ENCODE measurements around the gene BATF2. TPM values are rescaled to one million over a fixed set of nuclear protein-coding genes. Genes with fewer than 3 reads are reported as not detected.

Gene BATF2
- total and polyA plus RNA-seq, 9 of the 15 experiments (the other 6 are each of a cell fraction or from before 2014, with no cell fraction given), result 1.7 to 8.9 (median 6.4) TPM

GRCh38 chr11:64960719-64961118 is 36.1 kb downstream of the BATF2 start (continued):
- TF ChIP-seq ZNF318 (IDR thresholded peaks at IDR 0.05; ENCODE audit: borderline replicate concordance in 1 of 2, low read depth in 1 of 2) (no peak), IRF1 (CRISPR knock-in tag; IDR thresholded peaks at IDR 0.05; ENCODE audit: borderline replicate concordance) (no peak), SLC30A9 (CRISPR knock-in tag; IDR thresholded peaks at IDR 0.05) (no peak), CBFA2T3 (IDR thresholded peaks at IDR 0.05) (peak; percentile 67), ZBTB40 (IDR thresholded peaks at IDR 0.05) (no peak), ZBTB40 (CRISPR knock-in tag; IDR thresholded peaks at IDR 0.05) (no peak), KLF13 (tag; IDR thresholded peaks at IDR 0.05; ENCODE audit: borderline replicate concordance, low read depth) (no peak), CBFB (CRISPR knock-in tag; IDR thresholded peaks at IDR 0.05) (no peak), ETV6 (IDR thresholded peaks at IDR 0.05; ENCODE audit: borderline replicate concordance in 1 of 2, low read depth in 2 of 2, low read length in 1 of 2) (no peak), ETV6 (CRISPR knock-in tag; IDR thresholded peaks at IDR 0.05; ENCODE audit: borderline replicate concordance) (no peak)
